OCI-M2 (cell line): Measurements from ENCODE around the gene SLC25A48.
A peak's percentile ranks its signal among the peaks of the same experiment; 100 is the strongest.

Experiments used
- DNase-seq: peaks from one replicate; lab custom pipeline; 2025; ENCODE audit not compliant: unreplicated experiment; lab: John Stamatoyannopoulos, UW

SLC25A48 gene

GRCh38 chr5:135880801-135881200 is 46.3 kb downstream of the SLC25A48 start:
- DNase-seq = no peak

- no peak for DNase-seq
These were observed 46.8 kb downstream of the SLC25A48 start for GRCh38 chr5:135881244-135881643.

GRCh38 chr5:135881819-135882218 is 47.4 kb downstream of the SLC25A48 start:
- no peak for DNase-seq

- DNase-seq = no peak
These were observed 48.6 kb downstream of the SLC25A48 start for GRCh38 chr5:135883026-135883425.

GRCh38 chr5:135883441-135883840 is 49.0 kb downstream of the SLC25A48 start:
- no peak for DNase-seq

GRCh38 chr5:135885031-135885430 is 50.6 kb downstream of the SLC25A48 start:
- no peak for DNase-seq

- DNase-seq = no peak
These were observed 51.7 kb downstream of the SLC25A48 start for GRCh38 chr5:135886136-135886535.

GRCh38 chr5:135887447-135887864 is 53.0 kb downstream of the SLC25A48 start:
- peak; percentile 4 for DNase-seq

- DNase-seq = no peak
These were observed 53.6 kb downstream of the SLC25A48 start for GRCh38 chr5:135887881-135888614.

GRCh38 chr5:135890296-135890695 is 55.8 kb downstream of the SLC25A48 start:
- DNase-seq = no peak

GRCh38 chr5:135890867-135891266 is 56.4 kb downstream of the SLC25A48 start:
- no peak for DNase-seq

GRCh38 chr5:135891268-135891667 is 56.8 kb downstream of the SLC25A48 start:
- no peak for DNase-seq

GRCh38 chr5:135891791-135892190 is 57.3 kb downstream of the SLC25A48 start:
- no peak for DNase-seq

GRCh38 chr5:135894276-135894675 is 59.8 kb downstream of the SLC25A48 start:
- no peak for DNase-seq

- DNase-seq = no peak
These were observed 60.3 kb downstream of the SLC25A48 start for GRCh38 chr5:135894789-135895188.

GRCh38 chr5:135895474-135896006 is 61.1 kb downstream of the SLC25A48 start, which contains the start of gene IL9:
Gene IL9 (minus strand): TSS chr5:135895841. CDS start chr5:135895816, 25 bp downstream.
- no peak for DNase-seq

GRCh38 chr5:135898651-135899050 is 64.2 kb downstream of the SLC25A48 start:
- no peak for DNase-seq

GRCh38 chr5:135900276-135900675 is 65.8 kb downstream of the SLC25A48 start:
- DNase-seq = no peak

GRCh38 chr5:135901633-135902032 is 67.2 kb downstream of the SLC25A48 start:
- no peak for DNase-seq

GRCh38 chr5:135905144-135905543 is 70.7 kb downstream of the SLC25A48 start:
- no peak for DNase-seq

- DNase-seq = no peak
These were observed 79.5 kb downstream of the SLC25A48 start for GRCh38 chr5:135913713-135914626.
